Measurements from ENCODE around the gene HSD3B7.

The HSD3B7 gene

DNA sequence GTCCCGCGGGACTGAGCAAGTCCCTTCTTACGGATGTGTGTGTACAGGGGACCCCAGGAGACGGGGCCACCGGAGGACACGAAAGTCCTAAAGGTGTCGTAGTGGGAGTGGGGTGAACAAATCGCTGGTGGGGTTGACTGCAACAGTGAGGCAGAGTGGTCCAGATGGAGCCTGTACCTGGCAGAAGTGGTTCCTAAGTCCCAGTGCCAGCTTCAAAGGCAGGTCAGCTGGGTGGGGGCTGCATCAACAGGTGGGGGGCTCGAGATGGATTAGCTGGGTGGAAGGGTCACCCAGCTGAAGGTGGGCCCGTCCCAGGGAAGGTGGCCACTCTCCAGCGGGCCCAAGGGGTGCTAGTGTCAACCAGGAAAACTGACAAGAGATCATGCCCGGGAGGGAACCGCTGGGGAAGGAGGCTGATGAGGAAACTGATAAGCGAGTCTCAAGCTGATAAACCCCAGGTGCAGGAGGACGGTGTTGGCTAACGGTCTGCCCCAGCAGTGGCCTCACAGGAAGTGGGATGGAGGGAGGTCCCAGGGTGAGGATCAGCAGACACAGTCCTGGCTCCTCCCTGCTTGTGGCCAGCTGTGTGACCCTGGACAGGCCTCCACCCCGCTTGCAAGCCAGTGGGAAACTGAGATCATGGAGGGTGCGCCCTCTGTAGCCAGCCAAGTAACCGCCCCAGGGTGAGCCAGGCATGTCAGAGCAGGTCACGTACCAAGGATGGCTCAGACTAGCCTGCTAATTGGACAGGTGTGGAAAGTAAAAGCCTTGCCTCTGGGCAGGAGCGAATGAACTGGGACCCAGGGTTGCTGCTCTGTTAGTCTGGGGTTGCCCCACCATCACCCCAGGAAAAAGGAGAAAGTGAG lies 35.1 kb upstream of the HSD3B7 start:
- DNase-seq = peak; percentile 79
- Histone ChIP-seq H3K9me3 (ENCODE audit: severe bottlenecking) (no peaks in the 10 kb centered on the region), H3K4me3 (ENCODE audit: low read depth, low read length) (peak overlapping the region; percentile 61), H3K36me3 (peaks cover 6% of the 10 kb centered on the region), H3K27me3 (ENCODE audit: insufficient read depth, low read depth, severe bottlenecking) (no peaks in the 10 kb centered on the region), H3K27ac (no peak overlapping the region)
- TF ChIP-seq CTCF (IDR thresholded peaks at IDR 0.05; ENCODE audit: low read depth, low read length) = peak; percentile 27; the same call in 1 of the 2 replicates

GRCh38 chr16:30950516-30951065 lies 34.4 kb upstream of the HSD3B7 start:
- TF ChIP-seq CTCF (IDR thresholded peaks at IDR 0.05; ENCODE audit: low read depth, low read length) = no peak
- Histone ChIP-seq H3K36me3 (peaks cover 6% of the 10 kb centered on the region), H3K27me3 (ENCODE audit: insufficient read depth, low read depth, severe bottlenecking) (no peaks in the 10 kb centered on the region), H3K4me3 (ENCODE audit: low read depth, low read length) (no peak overlapping the region), H3K27ac (no peak overlapping the region), H3K9me3 (ENCODE audit: severe bottlenecking) (no peaks in the 10 kb centered on the region)
- no peak for DNase-seq

GRCh38 chr16:30951193-30951592 lies 33.8 kb upstream of the HSD3B7 start:
- H3K27me3 ChIP-seq (ENCODE audit: insufficient read depth, low read depth, severe bottlenecking) = no peaks in the 10 kb centered on the region
- no peak for DNase-seq
- TF ChIP-seq CTCF (IDR thresholded peaks at IDR 0.05; ENCODE audit: low read depth, low read length) = no peak
- H3K9me3 ChIP-seq (ENCODE audit: severe bottlenecking) = no peaks in the 10 kb centered on the region
- no peak overlapping the region for H3K4me3 ChIP-seq (ENCODE audit: low read depth, low read length)
- H3K27ac ChIP-seq = no peak overlapping the region
- H3K36me3 ChIP-seq = peaks cover 6% of the 10 kb centered on the region

DNA sequence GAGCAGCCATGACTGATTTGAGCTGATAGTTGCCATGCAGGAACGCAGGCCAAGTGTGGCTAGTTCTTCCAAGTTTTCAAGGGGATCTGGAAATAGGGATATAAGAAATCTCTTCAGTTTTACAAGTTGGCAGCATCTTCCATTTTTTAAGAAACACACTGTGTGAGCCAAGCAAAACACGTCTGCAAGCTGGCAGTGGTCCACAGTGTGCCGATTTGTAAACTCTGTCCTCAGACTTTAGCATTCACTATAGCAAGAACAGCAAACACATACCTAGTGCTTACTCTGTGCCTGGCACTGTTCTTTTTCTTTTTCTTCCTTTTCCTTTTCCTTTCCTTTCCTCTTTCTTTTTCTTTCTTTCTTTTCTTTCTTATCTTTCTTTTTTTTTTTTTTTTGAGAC lies 33.3 kb upstream of the HSD3B7 start:
- Histone ChIP-seq H3K27me3 (ENCODE audit: insufficient read depth, low read depth, severe bottlenecking) (no peaks in the 10 kb centered on the region), H3K27ac (no peak overlapping the region), H3K4me3 (ENCODE audit: low read depth, low read length) (no peak overlapping the region), H3K9me3 (ENCODE audit: severe bottlenecking) (no peaks in the 10 kb centered on the region), H3K36me3 (peaks cover 3% of the 10 kb centered on the region; the same call in 1 of the 2 replicates)
- TF ChIP-seq CTCF (IDR thresholded peaks at IDR 0.05; ENCODE audit: low read depth, low read length) = no peak
- no peak for DNase-seq

DNA sequence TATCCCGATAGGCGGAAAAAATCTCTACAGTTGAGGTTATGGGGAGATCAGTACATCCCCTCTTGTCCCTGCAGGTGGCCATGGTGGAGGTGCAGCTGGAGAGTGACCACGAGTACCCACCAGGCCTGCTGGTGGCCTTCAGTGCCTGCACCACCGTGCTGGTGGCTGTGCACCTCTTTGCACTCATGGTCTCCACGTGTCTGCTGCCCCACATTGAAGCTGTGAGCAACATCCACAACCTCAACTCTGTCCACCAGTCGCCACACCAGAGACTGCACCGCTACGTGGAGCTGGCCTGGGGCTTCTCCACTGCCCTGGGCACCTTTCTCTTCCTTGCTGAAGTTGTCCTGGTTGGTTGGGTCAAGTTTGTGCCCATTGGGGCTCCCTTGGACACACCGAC lies 31.9 kb upstream of the HSD3B7 start:
- H3K27me3 ChIP-seq (ENCODE audit: insufficient read depth, low read depth, severe bottlenecking) = no peaks in the 10 kb centered on the region
- TF ChIP-seq CTCF (IDR thresholded peaks at IDR 0.05; ENCODE audit: low read depth, low read length) = no peak
- no peak overlapping the region for H3K4me3 ChIP-seq (ENCODE audit: low read depth, low read length)
- no peak for DNase-seq
- H3K27ac ChIP-seq = no peak overlapping the region
- H3K36me3 ChIP-seq = no peaks in the 10 kb centered on the region
- H3K9me3 ChIP-seq (ENCODE audit: severe bottlenecking) = no peaks in the 10 kb centered on the region
